Astrocyte of the cerebellum (primary cell): ENCODE results near the gene USP37.

Experiments
- DNase-seq: peaks from one replicate; pipeline ENCODE4 v3.0.0-alpha.2; 2011; ENCODE audit warnings: low read depth
- H3K4me3 ChIP-seq: 2 replicates; pipeline ENCODE4 v1.5.1; 2011; ENCODE audit warnings: mild to moderate bottlenecking, low read depth, low read length, moderate library complexity
- CTCF ChIP-seq: IDR thresholded peaks from 2 replicates; pipeline ENCODE4 v1.5.1; 2012; ENCODE audit warnings: low read length, low read depth, moderate library complexity, mild to moderate bottlenecking; ENCODE audit errors: missing control alignments
- in situ Hi-C: cut with HindIII; loops from 2 replicates; pipeline ENCODE4 v1.10.0; 2017; ENCODE audit warnings: low sequenced_read_pairs

USP37 gene

GRCh38 chr2:218428846-218429558, 139.1 kb downstream of the USP37 start:
- TF ChIP-seq CTCF = no peak
- H3K4me3 ChIP-seq = no peak overlapping the region
- no peak for DNase-seq
- in situ Hi-C loops = no loop called here

- H3K4me3 ChIP-seq = no peak overlapping the region
- in situ Hi-C loops = no loop called here
- no peak for DNase-seq
- TF ChIP-seq CTCF = no peak
Measured at GRCh38 chr2:218427741-218428140, 140.4 kb downstream of the USP37 start.

GRCh38 chr2:218425531-218425930, 142.6 kb downstream of the USP37 start:
- no peak for TF ChIP-seq CTCF
- no peak overlapping the region for H3K4me3 ChIP-seq

GRCh38 chr2:218423584-218423983, 144.6 kb downstream of the USP37 start:
- in situ Hi-C loops = no loop called here
- DNase-seq = no peak
- TF ChIP-seq CTCF = no peak
- no peak overlapping the region for H3K4me3 ChIP-seq

More at GRCh38 chr2:218425531-218425930, 142.6 kb downstream of the USP37 start:
- in situ Hi-C loops = no loop called here
- DNase-seq = no peak

- TF ChIP-seq CTCF = no peak
- in situ Hi-C loops = no loop called here
- no peak for DNase-seq
- no peak overlapping the region for H3K4me3 ChIP-seq
Measured at GRCh38 chr2:218422403-218423086, 145.6 kb downstream of the USP37 start.

GRCh38 chr2:218421027-218421426, 147.1 kb downstream of the USP37 start:
- in situ Hi-C loops = no loop called here

More at GRCh38 chr2:218421027-218421426, 147.1 kb downstream of the USP37 start:
- no peak overlapping the region for H3K4me3 ChIP-seq
- no peak for DNase-seq
- TF ChIP-seq CTCF = no peak
